ENCODE results near the gene DAW1.

- TF ChIP-seq CTCF (IDR thresholded peaks at IDR 0.05) (no peak), POLR2A (IDR thresholded peaks at IDR 0.05) (no peak)
Observed at GRCh38 chr2:227876300-227876801, 4.9 kb downstream of the DAW1 start.

All from testis (tissue), 2 donors.